Measurements from ENCODE around the gene JMJD1C.
"Not testable (repeated sequence)": the region's sequence is repeated elsewhere in the genome, so short reads cannot be mapped to it uniquely, and the experiment has no call there.

JMJD1C gene

GRCh38 chr10:63346015-63346441, 119.7 kb downstream of the JMJD1C start:
- no peak for DNase-seq

- DNase-seq = no peak
Observed at GRCh38 chr10:63344269-63344668, 121.5 kb downstream of the JMJD1C start.

- DNase-seq = no peak
Observed at GRCh38 chr10:63343476-63343875, 122.3 kb downstream of the JMJD1C start.

- not testable (repeated sequence) for DNase-seq
Observed at GRCh38 chr10:63339640-63340039, 126.1 kb downstream of the JMJD1C start.

- DNase-seq = no peak
Observed at GRCh38 chr10:63337455-63338251, 128.1 kb downstream of the JMJD1C start.

- DNase-seq = no peak
Observed at GRCh38 chr10:63331586-63331985, 134.2 kb downstream of the JMJD1C start.

- no peak for DNase-seq
Observed at GRCh38 chr10:63324495-63324854, 141.3 kb downstream of the JMJD1C start.

GRCh38 chr10:63323701-63324494, 141.9 kb downstream of the JMJD1C start:
- no peak for DNase-seq

- no peak for DNase-seq
Observed at GRCh38 chr10:63320683-63321082, 145.1 kb downstream of the JMJD1C start.

- no peak for DNase-seq
Observed at GRCh38 chr10:63319231-63319630, 146.5 kb downstream of the JMJD1C start.

GRCh38 chr10:63318491-63318890, 147.3 kb downstream of the JMJD1C start:
- no peak for DNase-seq

GRCh38 chr10:63314020-63314419, 151.8 kb downstream of the JMJD1C start:
- DNase-seq = no peak

GRCh38 chr10:63313066-63313717, 152.6 kb downstream of the JMJD1C start:
- no peak for DNase-seq

GRCh38 chr10:63308628-63309027, 157.1 kb downstream of the JMJD1C start:
- DNase-seq = no peak

GRCh38 chr10:63304146-63304545, 161.6 kb downstream of the JMJD1C start:
- DNase-seq = no peak

- no peak for DNase-seq
Observed at GRCh38 chr10:63300801-63301200, 165.0 kb downstream of the JMJD1C start.

GRCh38 chr10:63297941-63298340, 167.8 kb downstream of the JMJD1C start:
- DNase-seq = no peak

- DNase-seq = no peak
Observed at GRCh38 chr10:63294781-63295180, 171.0 kb downstream of the JMJD1C start.

- DNase-seq = not testable (repeated sequence)
Observed at GRCh38 chr10:63292847-63293246, 172.9 kb downstream of the JMJD1C start.

GRCh38 chr10:63288170-63288569, 177.6 kb downstream of the JMJD1C start:
- DNase-seq = no peak

- no peak for DNase-seq
Observed at GRCh38 chr10:63286754-63287264, 179.0 kb downstream of the JMJD1C start.

- DNase-seq = no peak
Observed at GRCh38 chr10:63286340-63286739, 179.4 kb downstream of the JMJD1C start.

- DNase-seq = not testable (repeated sequence)
Observed at GRCh38 chr10:63283901-63284300, 181.9 kb downstream of the JMJD1C start.
